Urinary bladder (tissue), 4 donors: ENCODE measurements around the gene KISS1R. TPM values are rescaled to one million over a fixed set of nuclear protein-coding genes. Genes with fewer than 3 reads are reported as not detected.

Experiments
- DNase-seq: peaks from one replicate; pipeline ENCODE4 v3.0.0-alpha.2; 2015; ENCODE audit errors: extremely low spot score
- H3K27ac ChIP-seq: one replicate; pipeline ENCODE4 v1.5.1; 2013; ENCODE audit warnings: low read depth, mild to moderate bottlenecking, moderate library complexity
- H3K36me3 ChIP-seq: one replicate; pipeline ENCODE4 v1.6.1; 2013; ENCODE audit warnings: mild to moderate bottlenecking, moderate library complexity; ENCODE audit not compliant: insufficient read depth
- H3K4me1 ChIP-seq: one replicate; pipeline ENCODE4 v1.6.1; 2013; ENCODE audit warnings: mild to moderate bottlenecking, moderate library complexity; ENCODE audit not compliant: insufficient read depth
- H3K4me3 ChIP-seq: one replicate; pipeline ENCODE4 v1.5.1; 2013; ENCODE audit warnings: low read depth, low read length
- WGBS: extraction: QIAGEN DNeasy Blood & Tissue Kit; methylation state at CpG from one replicate; pipeline ENCODE4 v1.1.7; 2013; 5-methylcytosine and 5-hydroxymethylcytosine counted together
- polyA plus RNA-seq: library from polyadenylated mRNA; stranded (reverse); fragments of 200-250 nt; gene quantifications from one replicate; pipeline ENCODE4 v1.2.3, GENCODE V29; 2013
- total RNA-seq: library from RNA; depleted of rRNA; stranded (reverse); fragments of >200 nt; gene quantifications from one replicate; pipeline ENCODE4 v1.2.3, GENCODE V29; 2014
- donor health status: healthy with polysubstance abuse.
- donor health status: healthy.

The KISS1R gene
- total RNA-seq (not detected), polyA plus RNA-seq (0.28 TPM)

GRCh38 chr19:917323-918151 is at the start of gene KISS1R:
Gene KISS1R (plus strand): TSS chr19:917333. CDS start chr19:917503, 170 bp downstream.
- DNase-seq: no peak
- Histone ChIP-seq H3K4me3 (peak within 1 kb of the TSS; percentile 34), H3K36me3 (no peaks in the 10 kb centered on the region), H3K27ac (no peak within 1 kb of the TSS), H3K4me1 (peaks cover 2% of the 10 kb centered on the region)
- 1% methylated on average over 87 of the region's 87 CpGs for WGBS

GRCh38 chr19:867855-868457 is 49.2 kb upstream of the KISS1R start:
- no peak for DNase-seq
- Histone ChIP-seq H3K4me1 (no peaks in the 10 kb centered on the region), H3K27ac (no peak overlapping the region), H3K4me3 (no peak overlapping the region), H3K36me3 (peaks cover 2% of the 10 kb centered on the region)
- 93% methylated on average over 39 of the region's 39 CpGs for WGBS

- H3K4me1 ChIP-seq: no peaks in the 10 kb centered on the region
- WGBS: 87% methylated on average over 34 of the region's 34 CpGs
- no peak overlapping the region for H3K4me3 ChIP-seq
- peak overlapping the region; percentile 83 for H3K27ac ChIP-seq
- DNase-seq: no peak
- peaks cover 2% of the 10 kb centered on the region for H3K36me3 ChIP-seq
Measured at GRCh38 chr19:868458-869244, 48.5 kb upstream of the KISS1R start.

DNA sequence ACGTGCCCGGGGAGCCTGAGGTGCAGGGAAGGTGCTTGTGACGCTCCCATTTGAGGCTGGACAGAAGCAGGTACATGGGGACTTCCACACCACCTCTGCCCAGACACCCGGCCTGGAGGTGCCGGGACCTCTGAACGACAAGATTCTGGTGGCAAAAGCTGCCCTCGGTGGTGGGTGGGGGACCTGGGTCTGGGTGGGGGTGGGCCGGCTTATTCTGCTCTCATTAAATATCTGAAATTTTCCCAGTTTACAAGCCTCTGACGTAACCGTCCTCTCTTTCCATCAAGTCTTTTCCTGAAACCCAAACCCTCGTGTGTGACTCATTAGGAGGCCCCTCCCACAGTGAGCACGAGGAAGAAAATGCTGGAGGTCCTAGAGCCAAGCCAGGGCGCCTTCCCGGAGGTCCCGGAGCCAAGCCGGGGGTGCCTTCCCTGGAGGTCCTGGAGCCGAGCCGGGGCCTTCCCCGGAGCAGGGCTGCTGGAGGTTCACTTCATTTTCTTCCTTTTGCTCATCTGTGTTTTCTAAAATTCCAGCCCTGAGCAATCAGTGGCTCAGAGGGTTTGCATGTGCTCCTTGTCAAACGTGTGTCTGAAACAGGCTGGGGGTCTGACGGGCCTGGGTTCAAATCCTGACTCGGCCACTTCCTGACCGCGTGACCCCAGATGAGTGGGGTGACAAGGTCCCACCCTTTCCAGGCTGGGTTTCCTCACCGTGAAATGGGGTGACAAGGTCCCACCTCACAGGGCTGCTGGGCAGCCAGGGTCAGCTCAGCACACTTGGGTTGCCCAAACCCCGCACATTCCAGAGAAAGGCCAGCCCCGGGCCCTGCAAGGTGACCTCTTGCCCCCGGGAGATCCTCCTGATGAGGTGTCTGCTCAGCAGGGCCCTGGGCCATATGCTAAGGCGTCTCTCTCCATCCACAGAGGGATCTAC is 47.6 kb upstream of the KISS1R start:
- WGBS: 45% methylated on average over 29 of the region's 29 CpGs
- Histone ChIP-seq H3K27ac (peak overlapping the region; percentile 83), H3K36me3 (peaks cover 2% of the 10 kb centered on the region), H3K4me1 (no peaks in the 10 kb centered on the region), H3K4me3 (no peak overlapping the region)
- DNase-seq: no peak

GRCh38 chr19:870314-870713 is 46.8 kb upstream of the KISS1R start:
- no peak for DNase-seq
- WGBS: 89% methylated on average over 8 of the region's 8 CpGs
- H3K27ac ChIP-seq: no peak overlapping the region
- H3K36me3 ChIP-seq: peaks cover 2% of the 10 kb centered on the region
- H3K4me3 ChIP-seq: no peak overlapping the region
- no peaks in the 10 kb centered on the region for H3K4me1 ChIP-seq

DNA sequence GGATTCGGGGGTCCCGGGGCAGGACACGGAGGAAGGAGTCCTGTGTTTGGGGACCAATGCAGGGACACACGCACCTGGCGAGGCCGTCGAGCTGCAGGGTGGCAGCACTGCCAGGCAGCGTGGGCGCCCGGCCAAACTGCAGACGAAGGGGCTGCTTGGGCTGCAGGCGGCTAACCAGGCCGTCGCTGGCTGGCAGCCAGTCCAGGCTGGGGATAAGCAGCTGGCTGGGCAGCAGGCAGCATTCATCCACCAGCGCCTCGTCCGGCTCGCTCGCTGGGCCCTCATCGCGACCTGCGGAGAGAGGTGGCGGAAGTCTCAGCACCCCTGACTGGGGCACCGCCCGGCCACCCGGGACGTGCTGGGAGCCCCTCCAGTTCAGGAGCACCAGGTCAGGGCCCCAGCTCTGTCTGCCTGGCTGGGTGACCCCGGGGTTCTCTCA is 46.2 kb upstream of the KISS1R start:
- DNase-seq: no peak
- Histone ChIP-seq H3K4me3 (no peak overlapping the region), H3K4me1 (no peaks in the 10 kb centered on the region), H3K36me3 (peaks cover 2% of the 10 kb centered on the region), H3K27ac (no peak overlapping the region)
- WGBS: 65% methylated on average over 28 of the region's 28 CpGs

DNA sequence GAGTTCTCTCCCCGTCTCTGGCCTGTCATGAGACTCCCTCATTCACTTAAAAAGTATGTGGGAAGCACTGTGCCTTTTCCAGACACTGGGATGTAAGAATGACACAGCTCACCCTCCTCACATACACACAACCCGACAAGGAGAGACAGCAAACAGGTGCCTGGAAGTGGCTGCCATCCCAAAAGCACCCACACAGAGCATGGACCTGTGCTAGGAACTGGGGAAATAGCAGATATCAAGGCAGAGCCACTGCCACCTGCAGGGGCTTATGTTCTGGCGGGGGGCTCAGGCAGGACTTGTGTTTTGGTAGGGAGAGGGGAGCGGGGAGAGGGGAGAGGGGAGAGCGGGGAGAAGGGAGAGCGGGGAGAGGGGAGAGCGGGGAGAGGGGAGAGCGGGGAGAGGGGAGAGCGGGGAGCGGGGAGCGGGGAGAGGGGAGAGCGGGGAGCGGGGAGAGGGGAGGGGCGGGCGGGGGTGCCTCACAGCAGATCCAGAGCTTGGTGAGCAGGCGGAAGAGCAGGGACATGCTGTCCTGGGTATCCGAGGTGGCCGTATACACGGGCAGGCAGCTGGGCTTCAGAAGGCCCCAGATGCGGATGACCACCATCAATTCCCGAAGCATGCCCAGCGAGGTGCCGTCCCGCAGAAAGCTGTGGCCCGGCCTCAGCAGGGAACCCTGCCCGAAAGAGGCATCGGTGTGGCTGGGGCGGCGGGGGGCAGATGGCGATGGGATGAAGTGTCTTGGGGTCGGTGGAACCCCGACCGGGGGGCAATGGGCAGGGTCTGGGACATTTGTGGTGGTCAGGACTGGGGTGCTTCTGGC is 45.5 kb upstream of the KISS1R start:
- Histone ChIP-seq H3K36me3 (peaks cover 2% of the 10 kb centered on the region), H3K4me3 (no peak overlapping the region), H3K27ac (peak overlapping the region; percentile 80), H3K4me1 (no peaks in the 10 kb centered on the region)
- 89% methylated on average over 24 of the region's 33 CpGs for WGBS
- no peak for DNase-seq

GRCh38 chr19:872266-872951 is 44.7 kb upstream of the KISS1R start:
- Histone ChIP-seq H3K36me3 (peaks cover 2% of the 10 kb centered on the region), H3K27ac (peak overlapping the region; percentile 80), H3K4me3 (no peak overlapping the region), H3K4me1 (no peaks in the 10 kb centered on the region)
- 71% methylated on average over 27 of the region's 27 CpGs for WGBS
- DNase-seq: no peak

DNA sequence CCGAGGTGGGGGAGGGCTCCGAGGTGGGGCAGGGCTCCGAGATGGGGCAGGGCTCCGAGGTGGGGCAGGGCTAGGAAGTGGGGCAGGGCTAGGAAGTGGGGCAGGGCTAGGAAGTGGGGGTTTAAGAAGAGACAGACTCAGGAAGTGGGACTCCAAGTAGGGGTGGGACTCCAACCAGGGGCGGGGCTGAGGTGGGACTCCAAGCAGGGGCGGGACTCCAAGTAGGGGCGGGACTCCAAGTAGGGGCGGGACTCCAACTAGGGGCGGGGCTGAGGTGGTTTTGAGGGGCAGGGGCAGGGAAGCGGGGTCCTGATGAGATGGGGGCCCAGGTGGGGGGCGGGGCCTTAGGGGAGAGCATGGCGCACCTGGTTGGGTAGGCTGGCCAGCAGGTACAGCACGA is 44.0 kb upstream of the KISS1R start:
- Histone ChIP-seq H3K4me3 (no peak overlapping the region), H3K4me1 (no peaks in the 10 kb centered on the region), H3K27ac (no peak overlapping the region), H3K36me3 (peaks cover 2% of the 10 kb centered on the region)
- WGBS: 90% methylated on average over 9 of the region's 13 CpGs
- no peak for DNase-seq

GRCh38 chr19:873561-874041 is 43.5 kb upstream of the KISS1R start:
- Histone ChIP-seq H3K36me3 (peaks cover 2% of the 10 kb centered on the region), H3K27ac (no peak overlapping the region), H3K4me3 (no peak overlapping the region), H3K4me1 (no peaks in the 10 kb centered on the region)
- WGBS: 92% methylated on average over 22 of the region's 22 CpGs
- no peak for DNase-seq

DNA sequence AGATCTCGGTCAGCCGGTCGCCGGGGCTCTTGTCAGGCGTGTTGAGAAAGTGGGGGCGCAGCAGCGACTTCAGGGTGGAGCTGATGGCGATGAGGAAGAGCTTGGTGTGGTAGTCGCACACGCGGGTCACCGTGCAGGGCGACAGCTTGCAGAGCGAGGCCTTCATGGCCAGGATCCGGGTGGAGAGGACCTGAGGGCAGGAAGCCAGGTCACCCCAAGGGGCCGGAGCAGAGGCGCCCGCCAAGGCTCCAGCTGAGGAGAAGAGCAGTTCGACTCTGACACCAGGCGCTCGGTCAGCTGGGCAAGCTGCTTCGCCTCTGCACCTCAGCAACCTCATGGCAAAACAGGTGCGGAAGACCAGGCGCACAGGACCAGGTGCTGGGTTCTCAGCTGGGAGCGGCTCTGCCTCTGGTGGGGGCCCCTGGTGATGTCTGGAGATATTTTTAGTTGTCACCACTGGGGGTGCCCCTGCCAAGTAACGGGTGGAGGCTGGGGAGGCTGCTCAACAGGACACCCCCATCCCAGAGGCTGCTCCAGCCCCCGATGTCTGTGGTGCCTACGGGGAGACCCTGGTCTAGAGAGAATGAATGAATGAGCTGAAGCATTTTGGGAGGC is 41.8 kb upstream of the KISS1R start:
- no peak for DNase-seq
- WGBS: 94% methylated on average over 28 of the region's 28 CpGs
- no peaks in the 10 kb centered on the region for H3K4me1 ChIP-seq
- H3K36me3 ChIP-seq: peaks cover 2% of the 10 kb centered on the region
- no peak overlapping the region for H3K27ac ChIP-seq
- H3K4me3 ChIP-seq: no peak overlapping the region
